Amygdala (tissue), 56 donors: Measurements from ENCODE around the gene CNEP1R1.
"Not testable (repeated sequence)": the region's sequence is repeated elsewhere in the genome, so short reads cannot be mapped to it uniquely, and the experiment has no call there.

Experiments
- DNase-seq, 56 donors: peaks; one replicate each; lab custom pipeline; 2025; lab: John Stamatoyannopoulos, UW

The CNEP1R1 gene, protein sequence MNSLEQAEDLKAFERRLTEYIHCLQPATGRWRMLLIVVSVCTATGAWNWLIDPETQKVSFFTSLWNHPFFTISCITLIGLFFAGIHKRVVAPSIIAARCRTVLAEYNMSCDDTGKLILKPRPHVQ

DNA sequence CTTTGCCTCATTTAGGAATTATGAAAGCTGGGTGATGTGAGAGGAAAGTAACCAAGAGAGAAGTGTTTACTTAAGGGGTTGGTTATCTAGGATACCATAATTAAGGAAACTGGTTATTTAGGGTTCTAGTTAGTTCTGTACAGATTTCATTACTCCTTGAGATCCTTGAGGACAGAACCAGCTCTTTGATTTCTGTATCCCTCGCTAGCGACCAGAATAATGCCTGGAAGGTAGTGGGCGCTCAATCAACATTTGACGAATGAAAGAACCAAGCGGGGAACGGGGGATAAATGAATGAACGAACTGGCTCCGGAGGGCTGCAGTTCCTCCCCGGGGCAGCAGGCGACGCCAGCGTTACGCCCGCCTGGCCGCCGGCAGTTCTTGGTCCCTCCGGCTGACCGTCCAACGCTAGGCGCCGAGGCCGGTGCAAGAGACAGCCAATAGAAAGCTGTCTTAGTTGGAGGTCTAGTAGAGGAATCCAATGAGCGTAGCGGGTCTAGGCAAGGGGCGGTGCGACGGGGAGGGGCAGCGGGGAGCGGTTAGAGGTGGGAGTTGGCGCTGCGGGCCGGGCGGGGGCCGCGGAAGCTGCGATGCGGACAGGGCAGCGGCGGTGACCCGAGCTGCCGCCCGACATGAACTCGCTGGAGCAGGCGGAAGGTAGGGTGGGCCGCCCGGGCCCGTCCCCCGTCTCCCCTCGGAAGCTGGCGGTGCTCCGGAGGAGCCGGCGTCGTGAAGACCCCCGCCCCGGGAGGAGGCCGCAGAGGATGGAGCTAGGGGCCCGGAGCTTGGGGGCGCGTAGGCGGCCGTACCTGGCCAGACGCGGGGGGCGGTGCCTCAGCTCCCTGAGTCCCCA lies at the start of gene CNEP1R1:
TSS of gene CNEP1R1 (plus strand) at position 542 of the 853 bp plus-strand sequence. CDS start at position 633, 91 bp downstream.
- DNase-seq = peak; percentile 57 to 97 (median 92)

DNA sequence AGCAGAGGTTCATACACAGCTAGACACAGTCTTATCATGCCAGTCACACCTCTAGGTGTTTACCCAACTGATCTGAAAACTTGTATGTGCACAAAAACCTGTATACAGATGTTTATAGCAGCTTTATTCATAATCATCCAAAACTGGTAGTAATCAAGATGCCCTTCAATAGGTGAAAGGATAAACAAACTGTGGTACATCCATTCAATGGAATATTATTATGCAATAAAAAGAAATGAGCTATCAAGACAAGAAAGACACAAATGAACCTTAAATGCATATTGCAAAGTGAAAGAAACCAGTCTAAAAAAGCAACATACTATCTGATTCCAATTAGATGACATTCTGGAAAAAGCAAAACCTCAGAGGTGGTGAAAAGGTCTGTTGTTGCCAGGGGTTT lies 47.6 kb upstream of the CNEP1R1 start:
- no peak for DNase-seq

DNA sequence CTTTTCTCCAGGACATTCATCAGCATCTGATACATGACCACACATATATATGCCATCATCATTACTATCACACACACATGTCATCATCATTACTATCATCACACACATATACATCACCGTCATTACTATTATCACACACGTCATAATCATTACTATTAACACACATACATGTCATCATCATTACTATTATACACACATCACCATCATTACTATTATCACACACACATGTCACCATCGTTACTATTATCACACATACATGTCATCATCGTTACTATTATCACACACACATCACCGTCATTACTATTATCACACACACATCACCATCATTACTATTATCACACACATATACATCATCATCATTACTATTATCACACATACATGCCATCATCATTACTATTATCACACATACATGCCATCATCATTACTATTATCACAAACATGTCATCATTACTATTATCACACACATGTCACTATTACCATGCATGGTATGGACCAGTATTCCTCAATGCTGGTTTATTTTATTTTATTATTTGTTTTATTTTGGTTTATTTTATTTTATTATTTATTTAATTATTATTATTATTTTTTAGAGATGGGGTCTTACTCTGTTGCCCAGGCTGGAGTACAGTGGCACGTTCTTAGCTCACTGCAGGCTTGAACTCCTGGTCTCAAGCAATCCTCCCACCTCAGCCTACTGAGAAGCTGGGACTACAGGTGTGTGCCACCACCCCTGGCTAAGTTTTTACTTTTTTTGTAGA lies 46.3 kb upstream of the CNEP1R1 start:
- DNase-seq = no peak

DNA sequence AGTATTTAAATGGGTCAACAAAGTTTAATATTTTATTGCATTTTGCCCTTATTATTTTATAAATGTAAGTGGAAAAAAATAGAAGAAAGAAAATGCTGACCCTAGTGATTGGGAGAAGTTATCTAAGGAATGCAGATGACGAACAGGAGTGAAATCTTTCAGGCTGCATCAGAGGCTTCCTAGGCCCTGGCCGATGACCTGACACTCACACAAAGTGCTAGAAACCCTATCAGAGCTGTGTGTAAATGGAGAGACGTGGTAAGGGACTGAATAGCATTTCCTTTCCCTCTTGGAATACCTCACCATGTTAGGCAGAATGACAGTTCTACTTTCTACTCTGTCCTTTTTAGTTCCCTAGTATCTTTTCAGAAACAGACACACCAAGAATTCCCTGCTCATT lies 44.9 kb upstream of the CNEP1R1 start:
- DNase-seq = no peak

DNA sequence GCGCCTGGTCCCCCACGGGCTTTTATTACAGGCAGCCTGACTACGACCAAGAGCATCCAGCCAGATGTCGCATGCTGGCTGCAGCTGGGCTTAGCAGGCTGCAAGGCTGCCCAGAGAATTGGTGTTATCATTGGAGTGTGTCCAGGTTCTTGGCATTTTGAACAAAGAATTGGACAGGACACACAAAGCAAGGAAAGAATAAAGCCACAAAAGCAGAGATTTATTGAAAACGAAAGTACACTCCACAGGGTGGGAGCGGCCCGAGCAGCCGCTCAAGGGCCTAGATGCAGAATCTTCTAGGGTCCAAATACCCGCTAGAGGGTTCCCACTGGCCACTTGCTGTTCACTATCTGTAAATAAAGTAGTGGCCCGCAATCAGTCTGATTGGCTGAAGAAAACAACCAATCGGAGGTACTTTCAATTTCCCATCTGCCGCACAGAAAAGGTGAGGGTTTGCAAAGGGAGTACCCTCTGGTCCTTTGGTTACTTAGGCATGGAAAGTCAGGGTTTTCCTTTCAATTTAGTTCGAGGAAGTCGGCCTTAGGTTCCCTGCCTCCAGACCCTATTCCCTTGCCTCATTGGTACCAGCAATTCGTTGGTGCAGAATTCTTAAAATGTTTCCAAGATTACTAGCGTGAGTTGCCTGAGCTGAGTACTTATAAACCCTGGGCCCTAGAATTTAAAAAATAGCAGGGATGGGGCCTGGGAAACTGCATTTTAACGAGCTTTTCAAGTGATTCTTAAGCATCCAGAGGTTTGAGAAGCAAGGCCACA lies 38.5 kb upstream of the CNEP1R1 start:
- no peak for DNase-seq

DNA sequence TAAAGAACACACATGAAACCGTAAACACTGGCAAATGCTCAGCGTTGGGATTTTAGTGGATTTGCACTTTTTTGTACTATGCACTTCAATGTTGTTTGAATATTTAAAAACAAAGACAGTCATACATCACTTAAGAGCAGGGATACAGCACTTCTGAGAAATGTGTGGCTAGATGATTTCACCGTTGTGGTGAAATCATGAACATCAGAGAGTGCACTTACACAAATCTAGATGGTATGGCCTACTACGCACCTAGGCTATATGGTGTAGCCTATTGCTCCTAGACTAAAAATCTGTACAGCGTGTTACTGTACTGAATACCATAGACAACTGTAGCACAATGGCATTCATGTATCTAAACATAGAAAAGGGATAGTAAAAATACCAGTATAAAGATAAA lies 37.6 kb upstream of the CNEP1R1 start:
- no peak for DNase-seq

DNA sequence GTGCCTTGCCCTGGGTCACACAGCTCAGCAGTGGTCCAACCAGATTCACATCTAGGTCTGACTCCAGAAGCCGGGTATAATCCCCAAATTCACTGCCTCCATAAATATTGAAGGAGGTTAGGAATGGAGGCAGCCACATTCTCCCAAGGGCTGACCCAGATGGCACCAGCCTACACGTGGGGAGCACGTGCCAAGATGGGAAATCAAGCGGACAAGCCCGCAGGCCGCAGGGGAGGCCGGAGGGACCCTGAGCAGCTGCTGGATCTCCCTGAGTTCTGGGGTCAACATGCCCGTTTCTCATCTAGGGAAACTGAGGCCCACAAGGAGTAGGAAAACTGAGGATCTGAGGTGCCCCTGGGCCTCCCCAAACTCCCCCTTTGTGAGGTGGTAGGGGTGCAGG lies 32.2 kb upstream of the CNEP1R1 start:
- no peak for DNase-seq

DNA sequence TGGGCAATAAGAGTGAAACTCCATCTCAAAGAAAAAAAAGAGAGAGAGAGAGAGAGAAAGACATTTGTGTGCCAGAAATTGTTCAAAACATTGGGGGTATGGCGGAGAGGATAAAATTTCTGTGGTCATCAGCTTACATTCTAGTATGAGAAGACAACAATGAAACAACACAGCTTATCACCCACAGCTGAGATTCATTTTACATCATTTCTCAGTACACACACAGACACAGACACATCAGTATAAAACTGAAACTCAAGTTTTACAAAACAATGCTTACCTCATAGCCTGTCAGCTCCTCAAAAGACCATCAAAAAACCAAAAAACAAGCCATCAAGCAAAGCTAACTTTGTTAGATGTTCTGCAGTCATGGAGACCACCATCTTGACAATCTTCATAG lies 31.4 kb upstream of the CNEP1R1 start:
- DNase-seq = no peak

DNA sequence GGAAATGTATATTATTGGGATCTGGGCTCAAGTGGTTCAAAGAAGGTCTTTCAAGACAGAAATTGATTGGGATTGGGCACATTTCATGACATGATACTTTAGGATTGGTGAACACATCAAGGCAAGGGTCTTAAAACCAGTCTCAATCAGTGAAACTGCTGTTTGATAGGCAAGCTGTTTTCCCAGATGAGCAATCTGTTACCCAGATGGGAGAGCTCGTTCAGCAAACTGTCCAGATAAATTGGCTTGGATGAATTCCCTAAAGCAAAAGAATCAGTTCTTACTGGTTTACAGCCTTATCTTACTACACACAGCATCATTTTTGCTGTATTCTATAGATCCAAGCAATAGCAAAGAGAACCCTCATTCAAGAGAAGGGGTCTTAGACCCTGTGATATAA lies 31.0 kb upstream of the CNEP1R1 start:
- DNase-seq = no peak

DNA sequence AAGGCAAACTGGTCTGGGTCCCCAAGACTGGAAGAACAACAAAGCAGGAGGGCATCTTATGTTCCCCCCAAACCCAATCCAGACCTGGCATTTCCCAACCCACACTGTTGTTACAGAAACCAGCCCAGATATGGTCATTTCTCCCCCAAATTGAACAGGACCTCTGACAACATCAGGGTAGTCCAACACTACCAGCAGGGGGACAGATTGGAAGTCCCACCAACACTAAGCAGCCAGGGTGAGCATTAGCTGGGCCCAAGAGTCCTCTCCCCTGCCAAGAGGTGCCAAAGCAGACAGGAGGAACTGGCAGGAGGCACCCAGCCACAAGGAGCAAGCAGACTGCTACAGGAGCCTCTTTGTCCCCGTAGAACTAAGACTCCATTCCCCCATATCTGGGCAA lies 29.3 kb upstream of the CNEP1R1 start:
- no peak for DNase-seq

DNA sequence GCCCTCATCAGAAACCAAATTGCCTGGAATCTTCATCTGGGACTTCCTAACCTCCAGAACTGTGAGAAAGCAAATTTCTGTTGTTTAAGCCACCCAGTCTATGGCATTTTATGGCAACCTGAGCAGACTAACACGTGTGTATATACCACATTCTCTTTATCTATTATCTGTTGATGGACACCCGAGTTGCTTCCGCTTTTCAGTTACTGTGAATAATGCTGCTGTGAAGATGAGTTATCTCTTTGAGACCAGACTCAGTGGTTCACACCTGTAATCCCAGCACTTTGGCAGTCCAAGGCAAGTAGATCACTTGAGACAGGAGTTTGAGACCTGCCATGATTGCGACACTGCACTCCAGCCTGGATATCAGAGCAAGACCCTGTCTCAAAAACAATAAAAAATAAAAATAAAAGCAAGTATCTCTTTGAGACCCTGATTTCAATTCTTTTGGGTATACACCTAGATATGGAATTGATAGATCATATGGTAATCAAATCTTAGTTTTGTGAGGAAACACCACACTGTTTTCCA lies 27.2 kb upstream of the CNEP1R1 start:
- DNase-seq = no peak

DNA sequence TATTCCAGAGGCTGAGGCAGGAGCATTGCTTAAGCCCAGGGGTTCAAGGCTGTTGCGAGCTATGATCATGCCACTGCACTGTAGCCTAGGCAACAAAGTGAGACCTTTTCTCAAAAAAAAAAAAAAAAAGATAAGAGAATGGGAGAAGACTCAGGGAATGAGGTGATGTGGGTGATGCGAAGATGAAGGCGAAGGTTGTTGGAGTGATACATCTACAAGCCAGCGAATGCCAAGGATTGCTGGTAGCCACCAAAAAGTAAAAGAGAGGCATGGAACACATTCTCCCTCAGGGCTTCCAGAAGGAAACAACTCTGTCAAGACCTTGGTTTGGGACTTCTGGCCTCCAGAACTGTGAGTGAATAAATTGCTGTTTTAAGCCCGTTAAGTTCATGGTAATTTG lies 26.0 kb upstream of the CNEP1R1 start:
- no peak for DNase-seq

DNA sequence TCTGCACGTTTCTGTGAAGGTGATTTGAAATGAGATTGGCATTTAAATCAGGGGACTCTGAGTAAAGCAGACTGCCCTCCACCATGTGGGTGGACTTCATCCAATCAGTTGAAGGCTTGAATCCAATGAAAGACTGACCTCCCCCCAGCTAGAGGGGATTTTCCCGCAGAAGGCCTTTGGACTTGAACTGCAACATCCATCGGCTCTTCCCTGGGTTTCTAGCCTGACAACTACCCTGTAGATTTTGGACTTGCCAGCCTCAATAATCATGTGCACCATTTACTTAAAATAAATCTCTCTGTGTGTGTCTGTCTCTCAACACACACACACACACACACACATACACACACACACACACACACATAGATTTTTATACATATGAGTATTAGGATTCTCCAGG lies 23.9 kb upstream of the CNEP1R1 start:
- DNase-seq = no peak

DNA sequence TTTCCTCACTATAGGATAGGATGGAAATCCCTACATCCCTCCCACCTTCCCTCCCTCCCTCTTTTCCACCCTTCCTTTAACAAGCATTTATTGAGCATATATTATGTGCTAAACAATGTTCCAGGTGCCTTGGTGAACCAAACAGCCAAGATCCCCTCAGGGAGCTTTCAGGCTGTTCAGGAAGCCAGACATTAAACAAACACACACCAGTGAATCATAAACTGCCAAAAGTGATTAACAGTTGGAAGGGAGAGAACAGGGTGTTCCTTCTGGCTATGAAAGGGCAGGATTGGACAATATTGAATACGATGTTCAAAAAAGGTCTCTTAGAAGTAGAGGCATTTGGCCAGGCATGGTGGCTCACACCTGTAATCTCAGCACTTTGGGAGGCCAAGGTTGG lies 22.8 kb upstream of the CNEP1R1 start:
- no peak for DNase-seq

DNA sequence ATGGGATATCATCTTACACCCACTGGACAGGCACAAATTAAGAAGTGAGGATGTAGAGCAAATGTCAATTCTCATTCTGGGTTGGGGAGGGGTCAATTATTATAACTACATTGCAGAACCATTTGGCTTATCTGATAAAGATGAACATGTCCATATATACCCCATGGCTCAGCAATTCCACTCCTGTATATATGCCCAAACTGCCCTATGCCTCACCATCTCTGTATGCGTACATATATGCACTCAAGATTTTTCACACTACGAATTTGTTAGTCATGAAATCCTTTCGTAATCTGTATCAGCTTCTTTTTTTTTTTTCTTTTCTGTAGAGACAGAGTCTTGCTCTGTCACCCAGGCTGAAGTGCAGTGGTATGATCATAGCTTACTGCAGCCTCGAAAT lies 20.8 kb upstream of the CNEP1R1 start:
- DNase-seq = no peak

DNA sequence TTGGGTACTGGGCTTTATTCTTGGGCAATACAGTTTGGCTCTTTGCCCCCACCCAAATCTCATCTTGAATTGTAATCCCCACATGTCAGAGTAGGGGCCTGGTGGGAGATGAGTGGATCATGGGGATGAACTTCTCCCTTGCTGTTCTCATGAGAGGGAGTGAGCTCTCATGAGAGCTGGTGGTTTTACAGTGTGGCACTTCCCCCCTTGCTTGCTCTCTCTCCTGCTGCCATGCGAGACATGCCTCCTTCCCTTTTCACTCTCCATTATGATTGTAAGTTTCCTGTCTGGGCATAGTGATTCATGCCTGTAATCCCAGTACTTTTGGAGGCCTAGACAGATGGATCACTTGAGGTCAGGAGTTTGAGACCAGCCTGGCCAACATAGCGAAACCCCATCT lies 18.1 kb upstream of the CNEP1R1 start:
- no peak for DNase-seq

DNA sequence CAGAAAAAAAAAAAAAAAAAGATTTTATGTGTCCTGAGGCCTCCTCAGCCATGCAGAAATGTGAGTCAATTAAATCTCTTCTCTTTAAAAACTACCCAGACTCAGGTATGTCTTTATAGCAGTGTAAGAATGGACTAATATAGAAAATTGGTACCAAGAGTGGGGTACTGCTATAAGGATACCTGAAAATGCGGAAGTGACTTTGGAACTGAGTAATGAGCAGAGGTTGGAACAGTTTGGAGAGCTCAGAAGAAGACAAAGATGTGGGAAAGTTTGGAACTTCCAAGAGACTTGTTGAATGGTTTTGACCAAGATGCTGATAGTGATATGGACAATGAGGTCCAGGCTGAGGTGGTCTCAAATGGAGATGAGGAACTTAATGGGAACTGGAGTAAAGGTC lies 17.3 kb upstream of the CNEP1R1 start:
- no peak for DNase-seq

DNA sequence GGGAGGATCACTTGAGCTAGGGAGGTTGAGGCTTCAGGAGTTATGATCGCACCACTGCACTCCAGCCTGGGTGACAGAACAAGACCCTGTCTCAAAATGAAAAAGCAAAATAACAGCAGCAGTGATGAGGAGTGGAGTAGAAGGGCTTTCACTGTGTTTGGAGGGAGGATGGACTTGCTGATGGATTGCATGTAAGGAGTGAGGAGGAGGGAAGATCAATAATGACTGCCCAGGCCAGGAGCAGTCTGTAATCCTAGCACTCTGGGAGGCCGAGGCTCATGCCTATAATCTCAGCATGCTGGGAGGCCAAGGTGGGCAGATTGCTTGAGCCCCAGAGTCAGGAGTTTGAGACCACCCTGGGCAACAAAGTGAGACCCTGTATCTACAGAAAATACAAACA lies 14.8 kb upstream of the CNEP1R1 start:
- DNase-seq = no peak

DNA sequence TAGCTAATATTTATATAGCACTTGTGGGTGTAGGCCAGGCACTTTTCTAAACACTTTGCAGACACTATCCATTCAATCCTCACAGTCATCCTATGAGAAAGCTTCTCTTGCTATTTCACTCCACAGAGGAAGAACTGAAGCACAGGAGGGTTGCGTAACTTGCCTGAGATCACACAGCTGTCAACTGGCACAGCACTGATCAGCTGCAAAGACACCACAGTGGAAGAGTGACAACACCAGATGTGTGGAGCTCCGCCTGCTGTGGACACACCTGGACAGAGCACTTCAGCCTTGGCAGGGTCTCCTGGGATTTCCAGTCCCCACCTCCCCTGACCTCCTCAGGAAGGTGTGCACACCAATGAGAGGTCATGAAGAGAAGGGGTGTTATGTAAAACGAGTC lies 13.3 kb upstream of the CNEP1R1 start:
- no peak for DNase-seq

DNA sequence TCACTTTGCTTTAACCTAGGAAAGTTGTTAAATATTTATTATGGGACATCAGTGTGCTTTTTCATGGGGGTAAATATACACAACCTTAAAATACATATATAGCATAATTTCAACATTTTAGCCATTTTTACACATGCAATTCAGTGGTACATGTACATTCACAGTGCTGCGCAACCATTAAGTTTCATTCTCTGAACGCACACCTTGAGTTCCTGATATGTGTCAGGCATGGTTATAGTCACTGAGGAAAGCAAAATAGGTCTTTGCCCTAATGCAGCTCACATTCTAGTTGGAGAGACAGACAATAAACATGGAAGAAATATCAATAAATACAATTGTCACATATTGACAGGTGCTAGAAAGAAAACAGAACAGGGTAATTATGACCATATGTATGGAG lies 12.8 kb upstream of the CNEP1R1 start:
- no peak for DNase-seq

DNA sequence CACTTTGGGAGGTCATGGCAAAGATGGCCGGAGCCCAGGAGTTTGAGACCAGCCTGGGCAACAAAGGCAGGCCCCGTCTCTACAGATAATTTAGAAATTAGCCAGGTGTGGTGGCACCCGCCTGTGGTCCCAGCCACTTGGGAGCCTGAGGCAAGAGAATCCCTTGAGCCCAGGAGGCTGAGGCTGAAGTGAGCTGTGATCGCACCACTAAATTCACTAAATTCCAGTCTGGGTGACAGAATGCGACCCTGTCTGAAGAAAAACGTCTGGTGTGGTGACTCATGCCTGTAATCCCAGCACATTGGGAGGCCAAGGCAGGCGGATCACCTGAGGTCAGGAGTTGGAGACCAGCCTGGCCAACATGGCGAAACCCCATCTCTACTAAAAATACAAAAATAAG lies 10.8 kb upstream of the CNEP1R1 start:
- not testable (repeated sequence) for DNase-seq
